Astrocyte (in vitro differentiated cells and primary cell): Measurements from ENCODE around the gene PTPRT.

ENCODE experiments used
- CTCF ChIP-seq: IDR thresholded peaks from 2 replicates; pipeline ENCODE4 v1.5.1; 2011; ENCODE audit warnings: low read depth, mild to moderate bottlenecking, inconsistent platforms, low read length, moderate library complexity; ENCODE audit not compliant: insufficient read depth
- EZH2 ChIP-seq: IDR thresholded peaks from 2 replicates; pipeline ENCODE4 v1.6.1; 2012; ENCODE audit warnings: mild to moderate bottlenecking, low read length, inconsistent platforms; ENCODE audit not compliant: insufficient read depth

GRCh38 chr20:43028470-43028869 is 161.2 kb downstream of the PTPRT start:
- no peak for TF ChIP-seq CTCF
- TF ChIP-seq EZH2: no peak
